ENCODE data around the gene GOLIM4.

GRCh38 chr3:168044049-168044448 is 51.7 kb downstream of the GOLIM4 start:
- TF ChIP-seq CTCF (IDR thresholded peaks at IDR 0.05; ENCODE audit: low read depth, low read length, missing input control) (no peak), EGR1 (IDR thresholded peaks at IDR 0.05; ENCODE audit: low read depth in 2 of 2) (no peak), GABPA (IDR thresholded peaks at IDR 0.05 in 1 of 2, conservative IDR thresholded peaks at IDR 0.05 in 1 of 2) (no peak), ZBTB33 (IDR thresholded peaks at IDR 0.05) (no peak)
- TF ChIP-seq, protein P1, sequence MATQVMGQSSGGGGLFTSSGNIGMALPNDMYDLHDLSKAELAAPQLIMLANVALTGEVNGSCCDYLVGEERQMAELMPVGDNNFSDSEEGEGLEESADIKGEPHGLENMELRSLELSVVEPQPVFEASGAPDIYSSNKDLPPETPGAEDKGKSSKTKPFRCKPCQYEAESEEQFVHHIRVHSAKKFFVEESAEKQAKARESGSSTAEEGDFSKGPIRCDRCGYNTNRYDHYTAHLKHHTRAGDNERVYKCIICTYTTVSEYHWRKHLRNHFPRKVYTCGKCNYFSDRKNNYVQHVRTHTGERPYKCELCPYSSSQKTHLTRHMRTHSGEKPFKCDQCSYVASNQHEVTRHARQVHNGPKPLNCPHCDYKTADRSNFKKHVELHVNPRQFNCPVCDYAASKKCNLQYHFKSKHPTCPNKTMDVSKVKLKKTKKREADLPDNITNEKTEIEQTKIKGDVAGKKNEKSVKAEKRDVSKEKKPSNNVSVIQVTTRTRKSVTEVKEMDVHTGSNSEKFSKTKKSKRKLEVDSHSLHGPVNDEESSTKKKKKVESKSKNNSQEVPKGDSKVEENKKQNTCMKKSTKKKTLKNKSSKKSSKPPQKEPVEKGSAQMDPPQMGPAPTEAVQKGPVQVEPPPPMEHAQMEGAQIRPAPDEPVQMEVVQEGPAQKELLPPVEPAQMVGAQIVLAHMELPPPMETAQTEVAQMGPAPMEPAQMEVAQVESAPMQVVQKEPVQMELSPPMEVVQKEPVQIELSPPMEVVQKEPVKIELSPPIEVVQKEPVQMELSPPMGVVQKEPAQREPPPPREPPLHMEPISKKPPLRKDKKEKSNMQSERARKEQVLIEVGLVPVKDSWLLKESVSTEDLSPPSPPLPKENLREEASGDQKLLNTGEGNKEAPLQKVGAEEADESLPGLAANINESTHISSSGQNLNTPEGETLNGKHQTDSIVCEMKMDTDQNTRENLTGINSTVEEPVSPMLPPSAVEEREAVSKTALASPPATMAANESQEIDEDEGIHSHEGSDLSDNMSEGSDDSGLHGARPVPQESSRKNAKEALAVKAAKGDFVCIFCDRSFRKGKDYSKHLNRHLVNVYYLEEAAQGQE (IDR thresholded peaks at IDR 0.05) = no peak

All from liver (tissue), 3 donors.